NCI-H2081 treated with DMSO at 0.1 percent for 48 hours (cell line): Measurements from ENCODE around the gene ERC1.

Experiments
- DNase-seq: peaks from one replicate; lab custom pipeline; 2025; lab: John Stamatoyannopoulos, UW

Gene ERC1

DNA sequence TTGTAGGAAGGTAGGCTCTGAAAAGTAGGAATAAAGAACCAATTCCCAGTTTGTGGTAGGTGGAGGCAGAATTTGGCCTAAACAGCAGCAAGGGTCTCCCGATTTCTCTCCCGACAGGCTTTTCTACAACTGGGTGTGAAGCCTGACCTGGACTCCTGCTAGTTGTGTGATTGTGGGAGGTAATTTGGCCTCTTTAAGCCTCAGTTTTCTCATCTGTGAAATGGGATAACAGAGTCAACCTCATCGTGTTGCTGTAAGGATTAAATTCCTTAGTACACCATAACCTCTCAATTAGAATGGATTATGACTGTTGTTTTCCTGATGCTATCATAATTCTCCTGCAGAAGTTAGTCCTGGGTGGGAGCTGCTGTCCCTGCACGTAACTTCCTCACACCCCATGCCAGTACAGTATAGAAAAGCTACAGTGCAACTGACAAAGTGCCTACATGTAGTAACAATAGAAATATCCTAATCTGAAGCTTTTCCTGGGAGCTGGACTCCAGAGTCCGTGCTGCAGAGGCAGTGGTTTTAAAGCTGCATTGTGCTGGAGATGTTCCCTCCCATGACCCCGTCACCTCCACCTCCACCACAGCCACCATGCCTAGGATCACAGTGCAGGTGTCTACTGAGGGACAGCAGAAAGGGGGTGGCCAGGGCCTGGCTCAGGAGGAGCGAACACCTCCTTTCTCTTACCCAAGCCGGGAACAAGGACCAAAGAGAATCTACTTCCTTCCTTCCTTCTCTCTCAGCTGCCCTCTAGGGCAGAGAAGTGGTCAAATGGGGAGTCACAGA is 526.9 kb downstream of the ERC1 start:
- DNase-seq = no peak

GRCh38 chr12:1518591-1519516 is 527.8 kb downstream of the ERC1 start:
- no peak for DNase-seq

GRCh38 chr12:1519642-1520041 is 528.6 kb downstream of the ERC1 start:
- no peak for DNase-seq

GRCh38 chr12:1523046-1523445 is 532.0 kb downstream of the ERC1 start:
- no peak for DNase-seq

GRCh38 chr12:1523558-1524050 is 532.6 kb downstream of the ERC1 start:
- DNase-seq = no peak

DNA sequence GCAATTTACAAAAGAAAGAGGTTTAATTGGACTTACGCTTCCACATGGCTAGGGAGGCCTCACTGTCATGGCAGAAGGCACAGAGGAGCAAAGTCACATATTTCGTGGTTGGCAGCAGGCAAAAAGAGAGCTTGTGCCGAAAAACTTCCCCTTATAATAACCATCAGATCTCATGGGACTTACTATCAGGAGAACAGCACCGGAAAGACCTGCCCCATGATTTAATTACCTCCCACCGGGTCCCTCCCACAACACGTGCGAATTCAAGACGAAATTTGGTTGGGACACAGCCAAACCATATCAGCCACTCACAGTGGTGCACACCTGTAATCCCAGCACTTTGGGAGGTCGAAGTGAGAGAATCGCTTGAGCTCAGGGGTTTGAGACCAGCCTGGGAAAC is 534.8 kb downstream of the ERC1 start:
- DNase-seq = no peak

- DNase-seq = no peak
Observed at GRCh38 chr12:1527789-1528188, 536.8 kb downstream of the ERC1 start.

DNA sequence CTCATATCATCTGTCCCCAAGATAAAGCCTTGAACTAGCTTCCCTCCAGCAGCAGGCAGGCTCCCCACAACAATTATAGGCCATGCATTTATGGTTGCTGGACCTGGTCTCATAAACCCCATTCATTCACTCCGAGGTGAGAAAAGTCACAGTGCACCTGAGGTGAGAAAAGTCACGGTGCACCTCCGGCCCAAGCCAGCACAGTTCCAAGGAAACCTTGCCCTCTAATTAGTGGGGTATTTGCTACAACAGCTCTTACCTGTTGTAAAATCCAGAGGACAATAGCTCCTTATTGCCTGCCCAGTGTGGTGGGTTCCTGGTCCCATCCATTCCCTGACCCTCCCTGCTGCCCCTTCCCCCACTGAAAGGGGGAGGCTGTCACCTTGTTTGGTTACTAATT is 537.8 kb downstream of the ERC1 start:
- DNase-seq = no peak

- DNase-seq = no peak
Observed at GRCh38 chr12:1529228-1529861, 538.3 kb downstream of the ERC1 start.

DNA sequence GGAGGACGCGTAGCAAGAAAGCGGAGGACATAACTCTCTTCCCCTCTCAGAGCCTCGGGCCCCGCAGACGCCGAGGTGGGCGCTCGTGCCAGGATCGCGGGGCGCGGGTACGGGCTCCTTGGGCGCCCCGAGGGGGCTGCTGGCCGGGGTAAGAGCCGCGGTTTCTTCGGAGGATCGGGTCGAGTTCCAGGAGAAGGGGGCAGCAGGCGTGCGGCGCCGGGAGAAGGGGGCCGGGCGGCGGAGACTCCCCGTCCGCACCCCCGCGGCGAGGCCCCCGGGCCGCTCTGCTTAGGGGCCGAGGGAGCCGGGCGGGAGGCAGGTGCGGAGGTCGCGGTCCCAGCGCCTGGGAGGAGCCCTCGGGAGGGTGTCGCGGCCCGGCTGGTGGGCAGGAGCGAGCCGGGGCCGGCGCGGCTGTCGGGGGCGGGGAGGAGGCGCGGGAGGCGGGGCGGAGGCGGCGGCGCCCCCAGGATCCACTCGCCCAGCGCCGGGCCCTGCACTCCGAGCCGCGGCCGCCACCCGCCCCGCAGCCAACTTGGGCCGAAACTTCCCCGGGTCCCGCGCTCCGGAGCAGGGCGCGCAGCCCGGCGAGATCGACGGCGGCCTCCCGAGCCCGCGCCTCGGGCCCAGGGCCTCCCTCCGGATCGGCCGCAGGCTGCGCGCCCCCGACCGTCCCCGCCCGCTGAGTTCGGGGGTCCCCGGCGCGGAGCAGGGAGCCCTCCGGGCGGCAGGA is 539.0 kb downstream of the ERC1 start:
- DNase-seq = no peak

- DNase-seq = no peak
Observed at GRCh38 chr12:1530592-1531152, 539.6 kb downstream of the ERC1 start.

DNA sequence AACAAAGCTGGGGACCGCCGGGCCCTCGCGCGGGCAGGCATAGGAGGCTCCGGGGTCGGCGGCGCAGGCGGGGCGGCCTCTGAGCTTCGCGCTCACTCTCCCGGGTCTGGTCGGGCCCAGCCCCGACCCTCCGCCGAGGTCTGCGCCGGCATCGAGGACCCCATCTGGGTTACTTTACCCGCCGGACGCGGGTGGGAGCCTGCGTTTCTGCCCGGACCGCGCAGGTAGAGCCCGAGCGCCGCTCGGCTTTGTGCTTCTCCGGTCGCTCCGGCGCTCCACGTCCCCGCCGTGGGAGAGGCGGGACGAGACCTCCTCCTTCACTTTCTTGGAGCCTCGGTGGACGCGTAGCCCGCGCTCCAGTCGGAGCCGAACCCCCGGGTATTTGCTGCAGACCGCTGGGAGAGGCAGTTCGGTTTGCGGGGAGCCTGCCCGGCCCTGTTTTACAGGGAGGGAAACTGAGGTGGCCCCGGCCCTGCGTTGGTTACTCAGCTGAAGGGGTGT is 540.2 kb downstream of the ERC1 start:
- no peak for DNase-seq

GRCh38 chr12:1531654-1532374 is 540.8 kb downstream of the ERC1 start:
- DNase-seq = no peak

DNA sequence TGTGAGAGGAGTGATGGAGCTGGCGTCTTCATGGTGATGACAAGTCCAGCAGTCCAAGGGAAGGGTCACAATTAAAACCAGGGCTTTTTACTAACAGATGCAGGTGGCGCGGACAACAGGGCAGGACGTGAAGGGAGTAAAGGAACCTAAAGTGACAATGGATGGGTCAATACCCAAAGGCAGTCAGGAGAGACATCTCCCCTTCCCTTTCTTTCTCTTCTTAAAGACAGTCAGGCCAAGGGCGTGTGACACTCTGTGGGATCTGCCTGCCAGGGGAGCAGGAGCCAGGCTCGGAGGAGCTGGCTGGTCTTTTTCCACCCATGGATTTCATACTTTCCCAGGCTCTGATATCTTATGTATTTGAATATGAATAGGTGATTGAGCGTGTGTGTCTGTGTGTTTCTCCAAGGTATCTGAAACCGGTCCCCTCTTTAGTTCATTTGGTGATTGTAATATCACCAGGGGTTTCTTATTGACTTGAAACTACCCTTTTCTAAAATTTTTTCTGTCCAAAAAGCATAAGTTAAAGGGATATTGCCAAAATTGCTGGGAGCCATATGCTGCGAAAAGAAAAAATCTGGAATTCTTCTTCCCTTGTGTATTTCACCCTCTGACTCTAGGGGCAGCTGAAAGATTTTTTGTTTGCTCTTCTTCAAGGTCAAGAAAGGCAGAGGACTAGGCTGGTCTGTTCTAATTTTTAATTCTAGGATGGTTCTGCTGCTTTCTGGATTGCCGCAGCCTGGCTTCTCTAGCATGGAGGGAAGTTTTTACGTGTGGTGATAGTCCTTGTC is 541.5 kb downstream of the ERC1 start:
- no peak for DNase-seq

GRCh38 chr12:1533205-1533601 is 542.2 kb downstream of the ERC1 start:
- DNase-seq = no peak

DNA sequence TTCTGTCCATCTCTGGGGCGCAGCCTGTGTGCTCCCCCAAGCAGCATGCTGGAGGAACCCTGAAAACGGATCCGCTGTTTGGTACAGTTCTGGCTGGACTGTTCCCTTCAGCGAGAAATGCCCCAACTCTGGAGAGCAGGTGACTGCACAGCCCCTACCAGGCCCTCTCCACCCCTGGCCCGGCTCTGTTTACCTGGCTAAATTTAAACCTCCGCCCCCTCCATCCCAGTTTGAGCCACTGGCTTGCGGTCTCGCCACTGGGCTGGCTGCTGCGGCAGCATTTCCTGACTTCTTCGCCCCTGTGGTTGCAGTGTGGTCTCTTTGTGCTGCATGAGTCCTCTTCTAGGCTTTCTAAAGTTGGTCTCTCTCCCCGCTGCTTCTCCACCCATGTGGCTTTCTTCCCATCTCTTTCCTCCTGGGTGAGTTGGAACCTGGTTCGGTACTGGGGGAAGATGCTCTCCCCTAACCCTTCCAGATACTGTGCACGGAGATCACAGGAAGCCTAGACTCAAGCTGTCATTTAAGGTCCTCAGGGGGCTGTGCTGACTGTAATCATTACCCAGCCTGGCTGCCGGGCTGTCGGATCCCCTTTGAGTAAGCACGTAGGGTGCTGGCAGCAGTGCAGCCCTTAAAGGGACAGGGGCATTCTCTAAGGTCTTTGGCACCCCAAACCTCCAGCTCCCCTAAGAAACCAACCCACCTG is 542.7 kb downstream of the ERC1 start:
- DNase-seq = no peak

DNA sequence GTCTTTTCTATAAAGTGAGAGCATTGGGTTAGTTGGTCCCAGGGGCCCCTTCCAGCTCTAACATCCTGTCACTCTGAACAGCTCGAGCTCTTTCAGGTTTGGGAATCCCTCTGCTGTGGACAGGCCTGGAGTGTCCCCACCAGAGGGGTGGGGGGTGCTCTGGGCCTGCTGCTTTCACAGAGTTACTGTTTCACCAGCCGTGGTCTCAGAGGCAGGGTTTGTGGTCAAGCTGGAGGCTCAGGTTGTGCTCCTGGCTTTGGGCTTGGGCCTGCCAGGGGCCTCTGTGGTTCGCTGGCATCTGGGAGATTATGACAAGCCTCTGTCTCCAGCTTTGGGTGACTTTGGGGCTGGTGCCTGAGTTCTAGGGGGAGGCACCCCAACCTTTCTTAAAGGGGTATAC is 543.7 kb downstream of the ERC1 start:
- DNase-seq = no peak

DNA sequence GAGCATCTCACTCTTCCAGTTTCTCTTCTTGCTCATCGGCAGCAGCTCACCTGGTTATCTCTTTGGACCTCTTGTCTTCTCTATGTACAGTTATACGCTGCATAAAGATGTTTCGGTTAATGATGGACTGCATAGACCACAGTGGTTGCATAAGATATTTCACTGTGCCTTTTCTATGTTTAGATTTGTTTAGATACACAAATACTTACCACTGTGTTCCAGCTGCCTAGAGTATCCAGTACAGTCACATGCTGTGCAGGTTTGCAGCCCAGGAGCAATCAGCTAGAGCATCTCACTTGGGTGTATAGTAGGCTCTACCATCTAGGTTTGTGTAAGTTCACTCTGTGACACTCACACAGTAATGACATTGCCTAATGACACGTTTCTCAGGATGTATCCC is 545.8 kb downstream of the ERC1 start:
- no peak for DNase-seq

DNA sequence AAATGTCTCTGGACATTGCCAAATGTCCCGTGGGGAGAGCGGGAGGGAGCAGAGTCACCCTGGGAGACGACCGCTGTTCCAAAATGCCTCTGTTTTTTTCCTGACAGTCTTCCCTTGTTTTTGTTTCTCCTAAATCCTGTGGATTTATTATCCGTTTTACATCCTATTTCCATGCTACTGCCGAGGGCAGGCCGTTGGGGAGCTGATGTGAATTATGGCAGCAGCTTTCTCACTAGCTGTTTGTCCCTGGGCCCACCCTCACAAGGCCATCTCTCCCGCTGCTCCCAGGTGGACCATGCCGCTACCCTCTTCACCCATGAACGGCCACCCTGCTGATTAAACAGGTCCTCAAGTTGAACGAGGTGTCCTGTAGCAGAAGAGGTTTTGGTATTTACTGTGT is 548.1 kb downstream of the ERC1 start:
- DNase-seq = no peak
